ENCODE data around the gene RAMAC.

RAMAC gene

DNA sequence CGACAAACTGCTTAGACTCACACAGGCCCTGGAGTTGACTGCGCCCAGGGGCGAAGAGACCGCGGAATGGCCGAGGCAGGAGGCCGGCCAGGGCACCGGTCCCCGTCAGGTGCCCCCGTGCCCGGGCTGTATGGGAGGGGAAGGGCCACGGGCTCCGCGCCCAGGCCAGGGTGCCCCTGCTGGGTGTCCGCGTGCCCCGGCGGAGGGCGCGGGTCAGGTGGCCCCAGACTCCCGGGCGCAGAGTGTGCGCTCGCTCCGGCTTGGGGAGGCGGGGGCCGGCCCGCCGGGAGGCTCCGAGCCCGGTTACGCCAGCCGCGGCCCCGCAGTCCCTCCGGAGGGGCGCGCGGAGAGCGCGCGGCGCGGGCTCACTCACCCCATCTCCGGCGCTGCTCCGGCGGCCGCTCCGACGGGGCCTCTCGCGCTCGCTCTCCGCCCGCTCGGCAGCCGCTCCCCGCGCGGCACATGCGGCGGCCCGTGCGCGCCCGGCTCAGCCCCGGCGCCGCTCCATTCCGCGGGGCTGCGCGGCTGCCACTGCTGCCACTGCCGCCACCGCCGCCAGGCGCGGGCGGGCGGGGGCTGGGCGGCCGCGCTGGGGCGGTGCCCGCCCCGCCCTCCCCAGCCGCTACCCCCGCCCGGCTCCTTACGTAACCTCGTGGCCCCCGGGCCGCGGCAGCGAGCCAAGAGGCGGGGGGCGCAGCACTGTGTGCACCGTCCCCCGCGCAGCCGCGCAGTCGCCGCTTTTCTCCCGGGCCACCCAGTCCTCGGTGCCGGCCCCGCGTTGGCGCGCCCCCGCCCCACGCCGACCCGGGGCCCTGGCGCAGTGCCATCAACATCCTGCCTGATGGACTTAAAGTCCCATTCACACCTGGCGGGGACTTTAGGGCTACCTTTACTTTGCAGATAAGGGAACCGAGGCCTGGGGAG lies 33.6 kb upstream of the RAMAC start, which contains the start of gene HOMER2:
Gene HOMER2, minus strand, starts transcription at position 563 of the 924 bp plus-strand sequence. Its CDS starts 185 bp downstream, at position 378.
- no peak for DNase-seq (ENCODE audit: low read depth)
- H3K4me3 ChIP-seq (ENCODE audit: low read depth, low read length): peak within 1 kb of the TSS; percentile 78
- TF ChIP-seq, protein P1, sequence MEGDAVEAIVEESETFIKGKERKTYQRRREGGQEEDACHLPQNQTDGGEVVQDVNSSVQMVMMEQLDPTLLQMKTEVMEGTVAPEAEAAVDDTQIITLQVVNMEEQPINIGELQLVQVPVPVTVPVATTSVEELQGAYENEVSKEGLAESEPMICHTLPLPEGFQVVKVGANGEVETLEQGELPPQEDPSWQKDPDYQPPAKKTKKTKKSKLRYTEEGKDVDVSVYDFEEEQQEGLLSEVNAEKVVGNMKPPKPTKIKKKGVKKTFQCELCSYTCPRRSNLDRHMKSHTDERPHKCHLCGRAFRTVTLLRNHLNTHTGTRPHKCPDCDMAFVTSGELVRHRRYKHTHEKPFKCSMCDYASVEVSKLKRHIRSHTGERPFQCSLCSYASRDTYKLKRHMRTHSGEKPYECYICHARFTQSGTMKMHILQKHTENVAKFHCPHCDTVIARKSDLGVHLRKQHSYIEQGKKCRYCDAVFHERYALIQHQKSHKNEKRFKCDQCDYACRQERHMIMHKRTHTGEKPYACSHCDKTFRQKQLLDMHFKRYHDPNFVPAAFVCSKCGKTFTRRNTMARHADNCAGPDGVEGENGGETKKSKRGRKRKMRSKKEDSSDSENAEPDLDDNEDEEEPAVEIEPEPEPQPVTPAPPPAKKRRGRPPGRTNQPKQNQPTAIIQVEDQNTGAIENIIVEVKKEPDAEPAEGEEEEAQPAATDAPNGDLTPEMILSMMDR (IDR thresholded peaks at IDR 0.05; ENCODE audit: control insufficient read depth, extremely low read depth, insufficient read depth): no peak

DNA sequence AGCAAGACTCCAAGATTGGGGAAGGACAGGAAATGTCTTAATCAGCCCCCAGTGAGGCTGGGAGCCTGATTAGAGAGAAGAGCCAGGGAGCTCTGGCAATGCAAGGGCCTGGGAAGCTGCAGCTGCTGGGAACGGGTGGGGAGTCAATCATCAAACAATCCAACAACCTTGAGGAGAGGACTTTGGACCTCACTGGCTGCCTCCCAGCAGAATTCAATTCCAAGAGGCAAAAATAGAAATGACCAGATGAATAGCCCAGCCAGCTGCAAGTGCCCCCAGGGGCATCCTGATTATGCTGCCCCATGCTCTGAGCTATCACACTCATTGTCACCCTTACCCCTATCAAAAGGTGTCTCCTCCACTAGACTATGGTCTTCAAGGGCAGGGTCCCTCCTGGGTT lies 27.4 kb upstream of the RAMAC start:
- DNase-seq (ENCODE audit: low read depth): no peak
- no peak overlapping the region for H3K4me3 ChIP-seq (ENCODE audit: low read depth, low read length)
- TF ChIP-seq, protein P1 (IDR thresholded peaks at IDR 0.05; ENCODE audit: control insufficient read depth, extremely low read depth, insufficient read depth): no peak

DNA sequence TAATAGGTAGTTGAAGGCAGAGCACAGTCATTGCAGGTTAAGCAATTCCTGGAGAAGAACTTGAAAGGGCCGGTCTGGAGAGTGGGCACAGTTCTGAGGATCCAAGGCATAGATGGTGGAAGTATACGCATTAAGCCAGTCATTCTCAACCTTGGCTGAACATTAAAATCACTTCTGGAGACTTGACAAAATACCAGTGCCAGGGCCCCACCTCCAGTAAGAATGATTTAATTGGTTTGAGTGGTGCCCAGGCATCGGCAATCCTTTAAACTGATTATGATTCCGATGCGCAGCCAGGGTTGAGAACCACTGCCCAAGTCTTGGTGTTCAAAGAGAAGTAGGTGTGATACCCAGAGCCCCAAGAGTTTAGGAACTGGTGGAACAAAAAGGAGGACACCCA lies 26.6 kb upstream of the RAMAC start:
- H3K4me3 ChIP-seq (ENCODE audit: low read depth, low read length): no peak overlapping the region
- DNase-seq (ENCODE audit: low read depth): no peak
- TF ChIP-seq, protein P1 (IDR thresholded peaks at IDR 0.05; ENCODE audit: control insufficient read depth, extremely low read depth, insufficient read depth): no peak

DNA sequence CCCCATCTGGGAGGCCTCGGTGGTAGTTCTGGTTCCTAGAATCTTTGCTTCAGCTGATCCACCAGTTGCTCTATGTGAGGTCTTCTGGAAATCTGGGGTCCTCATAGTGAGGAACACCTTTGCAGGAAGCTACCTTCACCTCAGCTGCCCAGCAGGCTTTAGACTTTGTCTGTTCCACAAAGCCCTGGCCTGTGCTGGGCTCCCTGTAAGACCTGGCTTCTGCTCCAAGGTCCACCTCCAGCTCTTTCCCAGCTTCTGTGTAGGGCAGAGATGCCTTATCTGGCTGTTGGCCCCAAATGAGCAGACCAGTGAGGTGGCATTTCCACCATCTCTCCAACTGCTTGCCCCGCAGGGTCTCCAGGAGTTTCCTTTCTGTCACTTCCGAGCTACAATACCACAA lies 25.2 kb upstream of the RAMAC start:
- TF ChIP-seq, protein P1 (IDR thresholded peaks at IDR 0.05; ENCODE audit: control insufficient read depth, extremely low read depth, insufficient read depth): no peak
- DNase-seq (ENCODE audit: low read depth): no peak
- H3K4me3 ChIP-seq (ENCODE audit: low read depth, low read length): no peak overlapping the region

DNA sequence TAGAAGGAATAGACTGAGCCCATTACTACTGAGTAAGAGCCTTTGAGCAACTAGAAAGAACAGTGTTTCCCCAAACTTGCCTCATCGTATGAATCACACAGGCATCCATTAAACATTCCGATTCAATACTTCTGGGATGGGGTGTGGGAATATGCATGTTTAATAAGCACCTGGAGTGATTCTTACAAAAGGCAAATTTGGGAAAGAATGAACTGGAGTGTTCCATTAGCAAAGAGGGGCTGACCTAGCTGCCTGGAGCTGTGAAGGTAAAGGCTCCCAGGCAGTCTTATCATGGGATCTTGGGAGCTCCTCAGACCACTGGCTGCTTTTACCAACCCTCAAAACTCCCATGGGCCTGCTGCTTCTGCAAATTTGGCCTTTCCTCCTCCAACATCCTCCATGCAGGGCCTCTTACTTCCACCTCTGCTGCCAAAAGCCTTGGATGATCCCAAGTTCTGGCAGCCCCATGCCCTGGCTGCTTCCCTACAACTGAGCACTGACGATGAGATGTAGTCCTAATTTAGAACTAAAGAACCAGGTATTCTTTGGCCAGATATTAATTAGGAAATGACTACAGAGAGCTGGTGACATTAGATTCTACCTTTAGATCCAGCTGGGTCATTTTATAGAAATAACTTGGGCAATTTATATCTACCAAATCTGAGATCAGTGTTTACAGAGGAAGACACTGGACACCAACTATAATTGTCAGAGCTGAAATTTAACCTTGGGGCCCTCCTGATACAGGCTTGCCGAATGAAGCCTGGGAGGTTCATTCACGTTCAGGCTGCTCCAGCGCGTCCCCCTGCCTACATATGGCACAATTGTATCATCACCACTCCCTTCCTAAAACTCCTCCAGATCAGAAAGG lies 22.3 kb upstream of the RAMAC start:
- H3K4me3 ChIP-seq (ENCODE audit: low read depth, low read length): no peak overlapping the region
- no peak for DNase-seq (ENCODE audit: low read depth)

DNA sequence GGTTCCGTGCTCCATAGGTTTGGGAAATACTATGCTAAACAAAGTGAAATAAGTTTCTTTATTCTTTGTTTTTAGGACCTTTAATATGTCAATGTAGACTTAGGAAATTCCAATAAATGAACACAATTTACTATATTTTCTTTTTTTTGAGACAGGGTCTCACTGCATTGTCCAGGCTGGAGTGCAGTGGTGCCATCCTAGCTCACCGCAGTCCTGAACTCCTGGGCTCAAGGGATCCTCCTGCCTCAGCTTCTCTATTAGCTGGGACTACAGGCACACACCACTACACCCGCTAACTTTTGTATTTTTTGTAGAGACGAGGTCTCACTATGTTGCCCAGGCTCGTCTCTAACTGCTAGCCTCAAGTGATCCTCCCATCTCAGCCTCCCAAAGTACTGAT lies 21.1 kb upstream of the RAMAC start:
- TF ChIP-seq, protein P1 (IDR thresholded peaks at IDR 0.05; ENCODE audit: control insufficient read depth, extremely low read depth, insufficient read depth): no peak
- no peak for DNase-seq (ENCODE audit: low read depth)

More for the DNA sequence above, 22.3 kb upstream of the RAMAC start:
- TF ChIP-seq, protein P1 (IDR thresholded peaks at IDR 0.05; ENCODE audit: control insufficient read depth, extremely low read depth, insufficient read depth): no peak

More for the DNA sequence above, 21.1 kb upstream of the RAMAC start:
- no peak overlapping the region for H3K4me3 ChIP-seq (ENCODE audit: low read depth, low read length)
